ENCODE measurements around the gene TEX19. TPM values are rescaled to one million over a fixed set of nuclear protein-coding genes. Genes with fewer than 3 reads are reported as not detected.

The TEX19 gene, protein sequence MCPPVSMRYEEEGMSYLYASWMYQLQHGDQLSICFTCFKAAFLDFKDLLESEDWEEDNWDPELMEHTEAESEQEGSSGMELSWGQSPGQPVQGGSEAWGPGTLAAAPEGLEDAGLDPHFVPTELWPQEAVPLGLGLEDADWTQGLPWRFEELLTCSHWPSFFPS
- 0.10 TPM in 1 of 2 replicates, not detected in the other for total RNA-seq

DNA sequence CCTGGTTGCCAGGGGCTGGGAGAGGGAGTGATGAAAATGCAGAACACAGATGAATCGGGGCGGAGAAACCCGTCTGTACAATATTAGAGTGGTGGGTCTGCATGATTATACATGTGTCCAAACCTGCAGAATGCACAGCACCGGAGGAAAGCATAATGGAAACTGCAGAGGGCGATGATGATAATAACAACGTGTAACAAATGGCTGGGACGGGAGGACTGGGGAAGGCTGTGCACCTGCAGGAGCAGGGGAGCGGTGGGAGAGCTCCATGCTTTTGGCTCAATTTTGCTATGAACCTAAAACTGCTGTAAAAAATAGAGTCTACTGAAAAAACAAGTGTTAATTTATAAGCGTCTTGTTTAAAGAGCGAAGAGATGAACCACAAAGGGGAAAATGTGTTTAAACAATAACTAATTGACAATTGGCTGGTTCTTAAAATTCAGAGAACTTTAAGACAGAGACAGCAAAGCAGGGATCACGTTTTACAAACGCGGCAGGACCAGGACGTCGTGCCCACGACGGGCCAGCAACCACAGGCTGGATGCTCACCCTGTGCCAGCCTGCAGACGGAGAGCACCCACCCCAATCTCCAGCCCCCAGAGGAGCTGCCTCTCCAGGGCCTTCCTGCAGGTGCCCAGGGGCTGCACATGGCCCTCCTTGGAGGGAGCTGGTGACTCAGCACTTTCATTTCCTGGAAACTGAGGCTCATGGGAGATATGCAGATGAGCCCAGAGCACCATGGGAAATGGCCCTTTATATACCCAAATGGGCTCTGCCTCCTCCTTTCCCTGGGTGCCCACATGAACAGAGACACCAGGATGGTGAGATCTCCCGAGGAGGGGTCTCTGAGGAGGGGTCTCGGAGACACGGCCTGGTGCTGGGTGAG lies at the start of gene TEX19:
TSS of gene TEX19 (plus strand) at position 783 of the 886 bp plus-strand sequence. CDS start 2,904 bp downstream, outside the sequence.
- intact Hi-C loops (cut with micrococcal nuclease) = loop anchor here (10.0 kb wide), 1 partner anchor 416 kb away; no protein-coding TSS in a partner anchor

DNA sequence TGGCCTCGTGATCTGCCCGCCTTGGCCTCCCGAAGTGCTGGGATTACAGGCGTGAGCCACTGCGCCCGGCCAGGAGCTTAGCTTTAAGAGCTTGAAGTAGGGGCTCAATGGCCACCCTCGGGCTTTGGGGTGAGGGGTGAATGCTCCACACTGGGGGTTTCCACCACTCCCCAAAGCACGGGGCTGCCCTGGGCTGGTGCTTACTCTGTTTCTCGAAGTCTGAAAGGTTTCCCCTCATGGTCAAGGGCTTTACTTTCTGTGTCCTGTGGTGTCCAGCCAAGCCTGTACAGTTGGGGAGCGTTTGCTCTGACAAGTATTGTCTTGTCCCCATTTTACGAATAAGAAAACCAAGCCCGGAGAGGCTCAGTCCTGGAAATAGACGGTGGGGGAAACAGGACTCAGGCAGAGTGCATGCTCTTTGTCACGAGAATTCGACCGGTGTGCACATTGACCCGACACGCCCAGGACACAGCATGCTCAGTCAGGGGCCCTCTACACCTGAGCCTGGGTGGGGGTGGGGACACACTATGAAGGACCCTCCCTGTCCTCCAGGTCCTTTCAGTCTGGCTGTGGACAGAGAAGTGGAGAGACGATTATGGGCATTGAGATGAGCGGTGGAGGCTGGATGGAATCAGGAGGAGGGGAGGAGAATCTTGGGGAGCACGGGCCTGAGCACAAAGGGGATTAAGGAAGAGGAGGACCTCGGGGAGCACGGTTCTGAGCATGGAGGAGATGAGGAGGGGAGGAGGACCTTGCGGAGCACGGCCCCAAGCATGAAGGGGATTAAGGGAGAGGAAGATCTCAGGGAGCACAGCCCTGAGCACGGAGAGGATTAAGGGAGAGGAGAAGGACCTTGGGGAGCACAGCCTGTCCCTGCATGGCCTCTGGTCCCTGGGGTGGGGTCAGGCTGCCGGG lies 49.1 kb upstream of the TEX19 start:
- intact Hi-C loops (cut with micrococcal nuclease) = no loop called here

DNA sequence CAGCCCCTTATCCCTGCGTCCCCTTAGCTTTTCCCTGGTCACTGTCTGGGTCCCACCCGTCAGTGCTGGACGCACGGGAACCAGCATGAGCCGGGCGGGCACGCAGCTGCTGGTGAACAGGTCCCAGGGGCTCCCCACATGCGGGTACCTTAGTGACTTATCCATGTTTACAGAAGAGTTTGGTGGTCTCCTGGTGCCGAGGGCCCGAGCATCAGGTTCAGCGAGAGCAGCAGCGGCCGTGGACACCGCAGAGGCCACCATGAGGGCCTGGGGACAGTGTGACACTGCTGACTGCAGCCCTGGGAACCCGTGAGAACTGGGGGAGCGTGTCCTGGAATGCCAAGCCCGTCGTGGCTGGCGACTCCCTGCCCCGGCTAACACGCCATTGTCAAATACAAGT lies 48.2 kb upstream of the TEX19 start:
- intact Hi-C loops (cut with micrococcal nuclease) = no loop called here

DNA sequence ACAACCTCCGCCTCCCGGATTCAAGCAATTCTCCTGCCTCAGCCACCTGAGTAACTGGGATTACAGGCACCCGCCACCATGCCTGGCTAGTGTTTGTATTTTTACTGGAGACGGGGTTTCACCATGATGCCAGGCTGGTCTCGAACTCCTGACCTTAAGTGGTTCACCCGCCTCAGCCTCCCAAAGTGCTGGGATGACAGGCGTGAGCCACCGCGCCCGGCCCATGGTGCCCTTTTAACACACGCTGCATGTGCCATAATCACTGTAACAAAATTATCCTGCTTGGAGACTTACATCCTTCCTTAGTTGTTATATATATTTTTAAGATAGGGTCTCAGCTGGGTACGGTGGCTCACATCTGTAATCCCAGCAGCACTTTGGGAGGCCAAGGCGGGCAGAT lies 47.1 kb upstream of the TEX19 start:
- intact Hi-C loops (cut with micrococcal nuclease) = no loop called here

DNA sequence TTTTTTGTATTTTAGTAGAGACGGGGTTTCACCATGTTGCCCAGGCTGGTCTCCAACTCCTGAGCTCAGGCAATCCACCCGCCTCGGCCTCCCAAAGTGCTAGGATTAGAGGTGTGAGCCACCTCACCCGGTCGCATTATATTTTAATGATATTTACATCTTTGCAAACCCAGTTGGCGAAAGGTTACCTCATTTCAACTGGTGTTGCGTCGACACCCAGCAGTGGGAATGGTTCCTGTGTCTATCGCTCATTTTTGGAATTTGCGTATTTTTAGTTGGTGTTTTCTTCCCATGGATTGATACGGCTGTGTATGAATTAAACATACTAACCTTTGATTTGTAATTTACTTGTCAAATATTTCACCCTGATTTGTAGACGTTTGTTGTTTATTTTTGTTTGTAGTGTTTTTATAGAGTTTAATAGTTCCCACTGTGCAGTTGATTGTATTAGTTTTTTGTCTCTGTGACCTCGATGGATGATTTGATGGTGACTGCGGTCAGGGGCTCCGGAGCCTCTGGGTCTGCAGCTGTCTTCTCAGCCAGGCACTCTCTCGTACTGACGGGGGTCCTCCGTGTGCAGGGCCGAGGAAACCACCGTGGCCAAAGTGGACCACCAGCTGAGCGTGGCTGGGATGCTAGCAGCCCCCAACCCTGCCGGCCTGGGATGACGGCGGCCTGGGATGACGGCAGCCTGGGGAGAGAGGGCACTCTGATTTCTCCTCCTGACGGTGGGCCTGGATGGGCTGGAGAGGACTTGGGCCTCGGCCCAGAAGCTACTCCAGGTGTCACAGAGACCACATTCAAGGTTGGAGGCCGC lies 45.6 kb upstream of the TEX19 start:
- intact Hi-C loops (cut with micrococcal nuclease) = no loop called here

DNA sequence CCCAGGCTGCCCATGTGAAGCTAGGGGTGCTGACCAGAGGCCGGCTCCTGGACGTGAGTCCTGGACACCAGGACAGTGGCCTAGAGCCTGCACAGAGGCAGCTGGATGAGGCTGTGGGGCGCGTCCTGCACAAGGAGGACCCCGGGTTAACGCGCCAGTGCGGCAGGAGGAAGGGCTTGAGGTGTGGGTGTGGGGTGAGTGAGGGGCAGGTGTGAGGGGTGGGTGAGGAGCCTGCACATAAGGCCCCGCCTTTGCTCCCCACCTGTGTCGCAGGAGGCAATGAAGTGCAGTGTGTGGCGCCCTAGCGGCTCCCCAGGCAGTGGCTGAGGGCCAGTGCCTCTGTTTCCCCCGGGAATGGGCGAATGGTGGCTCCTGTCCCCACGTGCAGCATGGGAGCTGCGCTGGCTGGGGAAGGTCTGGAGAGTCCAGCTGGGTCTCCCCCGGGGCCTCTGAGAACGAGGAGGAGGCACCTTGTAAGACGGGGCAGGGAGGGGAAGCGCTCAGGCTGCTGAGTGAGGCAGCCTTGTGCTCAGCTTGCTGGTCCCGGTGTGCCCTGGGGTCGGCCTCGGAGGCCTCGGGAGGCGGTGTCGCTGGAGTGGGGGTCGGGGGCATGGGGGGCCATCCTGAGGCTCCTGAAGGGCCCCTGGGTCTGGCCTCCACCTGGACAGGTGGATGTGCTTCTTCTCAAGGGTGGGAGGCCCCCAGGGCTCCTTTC lies 44.9 kb upstream of the TEX19 start:
- intact Hi-C loops (cut with micrococcal nuclease) = no loop called here

DNA sequence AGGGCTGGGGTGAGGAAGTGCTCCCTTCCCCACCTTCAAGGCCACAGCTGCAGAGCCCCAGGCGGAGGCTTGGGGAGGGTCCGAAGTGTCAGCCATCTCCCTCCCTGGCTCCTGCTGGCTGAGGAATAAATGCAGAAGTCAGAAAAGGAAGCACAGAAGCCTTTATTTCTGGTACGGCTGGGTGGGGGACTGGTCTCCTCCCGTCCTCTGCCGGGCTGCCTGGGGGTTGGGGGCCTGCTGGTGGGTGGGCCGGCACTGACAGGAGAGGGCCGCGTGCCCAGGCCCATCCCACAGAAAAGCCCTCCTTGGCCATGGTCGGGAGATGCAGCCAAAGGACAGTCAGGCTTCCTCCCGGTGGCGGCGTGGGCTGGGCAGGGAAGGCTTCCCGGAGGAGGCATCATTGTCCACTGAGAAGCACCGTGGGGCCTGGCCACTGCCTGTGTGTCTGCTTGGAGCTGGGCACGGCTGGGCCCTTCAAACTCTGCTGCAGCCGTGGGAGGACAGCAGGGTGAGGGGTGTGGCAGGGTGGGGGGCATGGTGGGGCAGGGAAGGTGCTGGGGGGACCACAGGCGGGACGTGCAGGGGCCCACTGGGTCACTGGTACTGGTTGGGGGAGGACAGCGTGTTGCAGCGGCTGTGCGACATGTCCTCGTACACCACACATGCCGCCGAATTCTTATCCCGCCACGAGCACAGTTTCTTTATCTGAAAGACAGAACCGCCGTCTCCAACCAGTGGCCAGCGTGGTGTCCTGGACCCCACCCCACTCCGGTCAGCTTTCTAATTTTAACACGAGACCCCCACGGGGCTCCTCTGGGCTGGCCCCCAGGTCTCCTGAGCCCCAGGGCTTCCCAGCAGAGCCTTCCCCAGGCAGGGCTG lies 44.1 kb upstream of the TEX19 start:
- intact Hi-C loops (cut with micrococcal nuclease) = no loop called here

DNA sequence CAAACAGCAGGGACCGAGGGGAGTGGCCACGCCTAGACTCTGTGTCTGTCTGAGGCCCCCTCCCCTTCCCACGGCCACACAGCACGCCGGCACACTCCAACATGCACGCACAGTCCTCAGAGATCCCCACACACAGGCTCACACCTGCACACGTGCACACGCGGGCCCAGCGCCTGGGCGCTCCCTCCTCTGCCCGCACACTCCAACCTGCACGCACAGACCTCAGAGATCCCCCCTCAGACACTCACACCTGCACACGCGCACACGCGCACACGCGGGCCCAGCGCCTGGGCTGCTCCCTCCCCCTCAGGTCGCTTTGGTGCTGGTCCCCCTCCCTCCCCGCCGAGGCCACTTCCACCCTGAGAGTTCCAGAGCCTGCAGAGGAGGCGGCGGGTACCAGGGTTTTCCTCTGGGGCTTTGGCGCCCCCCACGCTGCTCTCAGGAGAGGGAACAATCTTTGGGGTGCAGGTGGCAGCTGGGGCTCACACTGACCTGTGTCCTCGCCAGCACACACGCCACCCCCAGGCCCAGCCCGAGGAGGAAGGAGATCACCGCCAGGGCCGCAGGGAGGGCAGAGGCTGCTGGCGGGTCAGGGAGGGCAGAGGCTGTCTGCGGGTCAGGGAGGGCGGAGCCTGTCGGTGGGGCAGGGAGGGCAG lies 43.2 kb upstream of the TEX19 start:
- intact Hi-C loops (cut with micrococcal nuclease) = loop anchor here (1.0 kb wide), 1 partner anchor 43 kb away; the partner anchor contains the start of gene CSNK1D

DNA sequence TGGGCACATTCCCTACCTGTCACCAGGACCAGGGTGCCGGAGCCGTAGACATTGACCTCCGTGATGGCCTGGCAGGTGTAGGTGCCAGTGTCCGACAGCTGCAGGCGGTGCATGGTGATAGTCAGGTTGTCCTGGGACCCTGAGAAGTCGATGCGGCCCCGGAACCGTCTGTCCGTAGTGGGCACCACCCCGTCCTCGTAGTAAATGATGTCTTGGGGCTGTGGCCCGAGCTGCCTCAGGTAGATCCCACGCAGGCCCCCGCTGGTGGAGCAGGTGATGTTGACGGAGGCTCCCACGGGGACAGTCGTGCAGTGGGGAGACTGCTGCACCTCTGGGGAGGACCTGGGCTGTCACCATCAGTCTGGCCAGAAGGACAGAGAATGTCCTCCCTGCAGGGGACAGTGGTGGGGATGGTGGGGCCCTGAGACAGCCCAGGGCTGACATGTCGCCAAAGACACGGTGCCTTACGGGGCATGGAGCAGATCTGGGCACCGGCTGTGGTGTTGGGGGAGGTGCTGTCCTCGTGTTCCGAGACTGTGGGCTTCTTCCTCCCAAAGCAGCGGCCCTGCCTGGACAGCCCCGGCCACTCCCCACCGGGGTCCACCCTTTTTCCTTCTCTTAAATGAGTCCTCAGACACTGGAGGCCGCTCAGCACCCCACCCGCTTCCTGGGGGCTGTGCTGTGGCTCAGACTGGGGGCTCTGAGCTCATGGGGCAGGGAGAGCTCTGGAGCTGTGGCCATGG lies 42.2 kb upstream of the TEX19 start:
- intact Hi-C loops (cut with micrococcal nuclease) = loop anchor here (1.0 kb wide), 4 partner anchors 14 to 44 kb away; partner anchors contain the start of genes CSNK1D and SECTM1

DNA sequence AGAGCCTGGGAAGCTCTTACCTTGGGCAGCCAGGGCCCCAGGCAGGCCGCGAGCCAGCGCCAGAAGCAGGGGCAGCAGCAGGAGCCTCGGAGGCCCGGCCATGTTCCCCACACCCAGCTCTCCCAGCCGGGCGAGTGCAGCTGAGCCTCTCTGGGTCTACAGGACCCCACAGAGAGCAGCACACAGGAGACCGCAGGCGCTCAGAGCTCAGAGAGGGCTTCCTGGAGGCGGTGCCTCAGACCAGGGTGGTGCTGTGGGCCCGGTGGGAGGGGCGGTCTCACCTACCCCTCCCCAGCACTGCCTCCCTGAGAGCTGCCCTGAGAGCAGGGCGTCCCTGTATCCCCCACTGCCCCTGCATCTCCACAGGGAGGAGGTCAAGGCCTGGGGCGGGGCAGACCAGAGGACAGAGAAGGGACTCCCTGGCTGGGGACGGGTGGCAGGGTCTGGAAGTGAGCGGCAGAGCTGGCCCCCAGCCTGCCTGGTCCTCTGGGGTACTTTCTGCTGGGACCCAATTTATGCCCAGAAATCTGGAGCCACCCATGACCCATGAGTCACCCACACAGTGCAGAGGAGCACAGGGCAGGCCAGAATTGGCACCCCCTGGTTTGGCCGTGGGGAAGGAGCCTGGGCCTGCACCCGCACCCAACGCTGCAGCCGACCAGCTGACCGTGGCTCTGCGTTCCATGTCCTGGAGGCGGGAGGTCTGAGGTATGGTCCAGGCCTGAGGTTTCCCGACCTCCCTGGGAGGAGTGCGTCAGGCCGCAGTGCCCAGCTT lies 41.5 kb upstream of the TEX19 start, which contains the start of gene CD7:
TSS of gene CD7 (minus strand) at position 215 of the 775 bp plus-strand sequence. CDS start at position 102, 113 bp downstream.
- intact Hi-C loops (cut with micrococcal nuclease) = loop anchor here (1.0 kb wide), 3 partner anchors 14 to 19 kb away; partner anchors contain the start of gene SECTM1

DNA sequence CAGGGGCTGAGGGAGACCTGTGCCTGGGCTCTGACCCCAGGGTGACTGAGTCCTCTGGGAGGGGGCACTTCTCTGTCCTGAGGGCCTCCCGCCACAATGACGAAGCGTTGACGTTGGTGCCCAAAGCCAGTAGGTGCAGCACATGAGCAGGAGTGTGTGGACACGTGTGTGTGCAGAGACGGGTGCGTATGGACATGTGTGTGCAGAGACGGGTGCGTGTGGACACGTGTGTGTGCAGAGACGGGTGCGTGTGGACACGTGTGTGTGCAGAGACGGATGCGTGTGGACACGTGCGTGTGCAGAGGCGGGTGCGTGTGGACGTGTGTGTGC lies 40.9 kb upstream of the TEX19 start:
- intact Hi-C loops (cut with micrococcal nuclease) = no loop called here

DNA sequence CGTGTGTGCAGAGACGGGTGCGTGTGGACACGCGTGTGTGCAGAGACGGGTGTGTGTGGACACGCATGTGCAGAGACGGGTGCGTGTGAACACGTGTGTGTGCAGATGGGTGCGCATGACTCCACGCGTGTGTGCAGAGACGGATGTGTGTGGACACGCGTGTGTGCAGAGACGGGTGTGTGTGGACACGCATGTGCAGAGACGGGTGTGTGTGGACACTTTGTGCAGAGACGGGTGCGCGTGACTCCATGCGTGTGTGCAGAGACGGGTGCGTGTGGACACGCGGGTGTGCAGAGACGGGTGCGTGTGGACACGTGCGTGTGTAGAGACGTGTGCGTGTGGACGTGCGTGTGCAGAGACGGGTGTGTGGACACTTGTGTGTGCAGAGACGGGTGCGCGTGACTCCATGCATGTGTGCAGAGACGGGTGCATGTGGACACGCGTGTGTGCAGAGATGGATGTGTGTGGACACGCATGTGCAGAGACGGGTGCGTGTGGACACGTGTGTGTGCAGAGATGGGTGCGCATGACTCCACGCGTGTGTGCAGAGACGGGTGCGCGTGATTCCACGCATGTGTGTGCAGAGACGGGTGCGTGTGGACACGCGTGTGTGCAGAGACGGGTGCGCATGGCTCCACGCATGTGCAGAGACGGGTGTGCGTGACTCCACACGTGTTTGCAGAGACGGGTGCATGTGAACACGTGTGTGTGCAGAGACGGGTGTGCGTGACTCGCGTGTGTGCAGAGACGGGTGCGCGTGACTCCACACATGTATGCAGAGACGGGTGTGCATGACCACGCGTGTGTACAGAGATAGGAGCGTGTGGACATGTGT lies 40.1 kb upstream of the TEX19 start:
- intact Hi-C loops (cut with micrococcal nuclease) = no loop called here

DNA sequence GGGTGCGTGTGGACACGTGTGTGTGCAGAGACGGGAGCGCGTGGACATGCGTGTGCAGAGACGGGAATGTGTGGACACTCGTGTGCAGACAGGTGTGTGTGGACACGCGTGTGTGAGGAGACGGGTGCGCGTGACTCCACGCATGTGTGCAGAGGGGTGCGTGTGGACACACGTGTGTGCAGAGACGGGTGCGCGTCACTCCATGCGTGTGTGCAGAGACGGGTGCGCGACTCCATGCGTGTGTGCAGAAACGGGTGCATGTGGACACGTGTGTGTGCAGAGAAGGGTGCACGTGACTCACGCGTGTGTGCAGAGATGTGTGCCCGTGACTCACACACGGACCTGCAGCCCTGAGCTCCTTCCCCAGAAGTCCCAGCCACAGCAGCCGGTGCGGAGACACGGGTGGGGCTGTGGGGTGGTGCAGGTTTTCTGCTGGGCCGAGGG lies 39.4 kb upstream of the TEX19 start:
- intact Hi-C loops (cut with micrococcal nuclease) = no loop called here

DNA sequence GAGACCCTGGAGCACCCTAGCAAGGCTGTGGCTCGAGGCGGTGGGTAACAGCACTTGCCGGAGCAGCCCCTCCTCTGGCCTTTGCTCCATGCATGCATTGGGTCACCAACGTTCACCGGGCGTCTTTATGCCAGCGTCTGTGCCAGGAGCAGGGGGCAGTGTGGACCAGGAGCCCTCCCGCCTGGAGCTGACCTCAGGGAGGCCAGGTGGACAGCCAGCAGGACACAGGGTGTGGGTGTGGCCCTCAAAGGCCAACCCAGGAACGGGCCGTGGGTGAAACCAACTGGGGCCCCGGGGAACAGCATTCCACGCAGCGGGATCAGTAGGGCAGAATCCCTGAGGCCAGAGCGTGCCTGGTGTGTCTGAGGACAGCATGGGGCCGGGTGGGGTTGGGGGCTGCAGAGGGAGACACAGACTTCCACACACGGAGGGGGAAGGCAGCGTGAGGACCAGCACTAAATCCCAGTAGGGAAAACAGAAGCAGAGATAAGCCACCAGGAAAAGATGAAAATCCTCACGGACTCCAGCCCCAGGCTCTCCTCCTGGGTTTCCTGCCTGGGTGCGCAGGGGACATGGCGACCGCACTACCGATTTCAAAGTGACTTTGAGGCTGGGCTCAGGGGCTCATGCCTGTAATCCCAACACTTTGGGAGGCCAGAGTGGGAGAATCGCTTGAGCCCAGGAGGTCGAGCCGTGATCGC lies 38.8 kb upstream of the TEX19 start:
- intact Hi-C loops (cut with micrococcal nuclease) = no loop called here

Measured in T-helper 1 cell treated with Interleukin-12 subunit alpha and Interleukin-12 subunit beta and Interleukin-4 antibody, amounts not matched to agents 30 ng/mL and 1 ng/mL, for 36 hours (primary cell).